Colonic mucosa (tissue), 4 donors: ENCODE measurements around the gene CSTA. TPM values are rescaled to one million over a fixed set of nuclear protein-coding genes. Genes with fewer than 3 reads are reported as not detected.
A peak's percentile ranks its signal among the peaks of the same experiment; 100 is the strongest.

ENCODE experiments used
- DNase-seq: peaks from one replicate; pipeline ENCODE4 v3.0.0-alpha.2; 2020
- H3K27ac ChIP-seq: fragments of 200-600 bp; one replicate; pipeline ENCODE4 v1.8.0; 2021
- H3K27me3 ChIP-seq: fragments of 200-600 bp; one replicate; pipeline ENCODE4 v1.8.0; 2021
- H3K36me3 ChIP-seq: fragments of 200-600 bp; one replicate; pipeline ENCODE4 v1.8.0; 2021
- H3K4me1 ChIP-seq: fragments of 200-600 bp; one replicate; pipeline ENCODE4 v1.8.0; 2021; ENCODE audit warnings: mild to moderate bottlenecking
- H3K4me3 ChIP-seq: fragments of 200-600 bp; one replicate; pipeline ENCODE4 v1.8.0; 2021
- H3K9ac ChIP-seq, 2 donors: one replicate each; pipeline ENCODE4 v1.7.0; 2013; ENCODE audit warnings: control low read depth in 2 of 2, low read depth in 2 of 2, low read length in 2 of 2
- H3K9me3 ChIP-seq: fragments of 200-600 bp; one replicate; pipeline ENCODE4 v1.8.0; 2021
- intact Hi-C: fragments of 100-400 bp; cut with DNase I; formaldehyde crosslinking; loops from one replicate; pipeline ENCODE4 v1.14.1; 2022
- total RNA-seq, 2 donors: library from RNA; stranded (reverse); fragmentation: NEBNext Ultra II Directional in 1 of 2; extraction: Animal tissue kit (Norgen Biotek cat#: 25700) in 1 of 2; gene quantifications; one replicate each; pipeline ENCODE4 v1.2.1, GENCODE V29; 2021
- TF ChIP-seq, protein P1 (sequence below): fragments of 200-600 bp; IDR thresholded peaks from one replicate; pipeline ENCODE4 v1.8.0; 2022; ENCODE audit warnings: antibody characterized with exemption, mild to moderate bottlenecking
- donor health status: healthy.
- donor health status: DM: no; HTN: no; CAD: no.
- donor health status: DM: no; HTN: no; CAD: no.

CSTA gene
- total RNA-seq, 2 donors from 2014 or later = 1.2 TPM; not detected in 1

DNA sequence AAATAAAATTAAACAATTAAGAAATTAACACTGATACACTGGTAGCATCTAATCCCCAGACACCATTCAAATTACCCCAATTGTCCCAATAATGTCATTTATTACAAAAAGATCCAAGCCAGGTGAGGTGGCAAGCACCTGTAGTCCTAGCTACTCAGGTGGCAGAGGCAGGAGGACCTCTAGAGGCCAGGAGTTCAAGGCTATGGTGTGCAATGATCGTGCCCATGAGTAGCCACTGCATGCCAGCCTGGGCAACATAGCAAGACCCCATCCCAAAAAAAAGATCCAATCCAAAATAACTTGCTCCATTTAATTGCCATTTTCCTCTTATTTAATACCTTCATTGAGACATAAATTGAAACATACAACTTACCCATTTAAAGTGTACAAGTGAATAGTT lies 17.8 kb downstream of the CSTA start:
- TF ChIP-seq, protein P1, sequence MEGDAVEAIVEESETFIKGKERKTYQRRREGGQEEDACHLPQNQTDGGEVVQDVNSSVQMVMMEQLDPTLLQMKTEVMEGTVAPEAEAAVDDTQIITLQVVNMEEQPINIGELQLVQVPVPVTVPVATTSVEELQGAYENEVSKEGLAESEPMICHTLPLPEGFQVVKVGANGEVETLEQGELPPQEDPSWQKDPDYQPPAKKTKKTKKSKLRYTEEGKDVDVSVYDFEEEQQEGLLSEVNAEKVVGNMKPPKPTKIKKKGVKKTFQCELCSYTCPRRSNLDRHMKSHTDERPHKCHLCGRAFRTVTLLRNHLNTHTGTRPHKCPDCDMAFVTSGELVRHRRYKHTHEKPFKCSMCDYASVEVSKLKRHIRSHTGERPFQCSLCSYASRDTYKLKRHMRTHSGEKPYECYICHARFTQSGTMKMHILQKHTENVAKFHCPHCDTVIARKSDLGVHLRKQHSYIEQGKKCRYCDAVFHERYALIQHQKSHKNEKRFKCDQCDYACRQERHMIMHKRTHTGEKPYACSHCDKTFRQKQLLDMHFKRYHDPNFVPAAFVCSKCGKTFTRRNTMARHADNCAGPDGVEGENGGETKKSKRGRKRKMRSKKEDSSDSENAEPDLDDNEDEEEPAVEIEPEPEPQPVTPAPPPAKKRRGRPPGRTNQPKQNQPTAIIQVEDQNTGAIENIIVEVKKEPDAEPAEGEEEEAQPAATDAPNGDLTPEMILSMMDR = no peak
- Histone ChIP-seq H3K27me3 (no peaks in the 10 kb centered on the region), H3K4me3 (no peak overlapping the region), H3K4me1 (no peaks in the 10 kb centered on the region), H3K9me3 (no peaks in the 10 kb centered on the region), H3K36me3 (no peaks in the 10 kb centered on the region), H3K9ac (no peak overlapping the region), H3K27ac (no peak overlapping the region)
- intact Hi-C loops = no loop called here
- DNase-seq = no peak

- Histone ChIP-seq H3K27me3 (no peaks in the 10 kb centered on the region), H3K27ac (no peak overlapping the region), H3K4me1 (no peaks in the 10 kb centered on the region), H3K36me3 (no peaks in the 10 kb centered on the region), H3K9ac (no peak overlapping the region), H3K4me3 (no peak overlapping the region), H3K9me3 (no peaks in the 10 kb centered on the region)
- TF ChIP-seq, protein P1 = no peak
- intact Hi-C loops = no loop called here
- no peak for DNase-seq
Measured at GRCh38 chr3:122343654-122344053, 18.6 kb downstream of the CSTA start.

GRCh38 chr3:122349171-122349570 lies 24.1 kb downstream of the CSTA start:
- no peak for DNase-seq
- intact Hi-C loops = no loop called here
- no peak overlapping the region for H3K4me3 ChIP-seq
- no peaks in the 10 kb centered on the region for H3K27me3 ChIP-seq
- no peaks in the 10 kb centered on the region for H3K36me3 ChIP-seq
- no peaks in the 10 kb centered on the region for H3K9me3 ChIP-seq
- H3K4me1 ChIP-seq = peaks cover 3% of the 10 kb centered on the region
- TF ChIP-seq, protein P1 = no peak
- H3K9ac ChIP-seq = no peak overlapping the region
- H3K27ac ChIP-seq = no peak overlapping the region

GRCh38 chr3:122350814-122351418 lies 25.9 kb downstream of the CSTA start:
- Histone ChIP-seq H3K27me3 (no peaks in the 10 kb centered on the region), H3K36me3 (no peaks in the 10 kb centered on the region), H3K4me3 (no peak overlapping the region), H3K27ac (peak overlapping the region; percentile 71), H3K9me3 (no peaks in the 10 kb centered on the region), H3K9ac (peak overlapping the region in 1 of 2 donors; percentile 1), H3K4me1 (peaks cover 3% of the 10 kb centered on the region)
- DNase-seq = peak; percentile 36
- TF ChIP-seq, protein P1 = no peak
- intact Hi-C loops = loop anchor here (10.0 kb wide), 1 partner anchor 246 kb away; no protein-coding TSS in a partner anchor

DNA sequence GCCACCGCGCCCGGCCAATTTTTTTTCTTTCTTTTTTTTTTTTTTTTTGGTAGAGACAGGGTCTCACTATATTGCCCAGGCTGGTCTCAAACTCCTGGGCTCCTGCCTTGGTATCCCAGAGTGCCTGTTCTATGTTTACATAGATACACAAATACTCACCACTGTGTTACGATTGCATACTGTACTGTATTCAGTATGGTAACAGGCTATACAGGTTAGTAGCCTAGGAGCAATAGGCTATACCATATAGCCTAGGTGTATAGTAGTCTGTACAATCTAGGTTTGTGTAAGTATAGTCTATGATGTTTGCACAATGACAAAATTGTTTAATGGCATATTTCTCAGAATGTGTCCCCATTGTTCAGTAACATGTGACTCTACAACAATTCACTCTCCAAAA lies 26.6 kb downstream of the CSTA start:
- Histone ChIP-seq H3K9ac (peak overlapping the region in 1 of 2 donors; percentile 1), H3K36me3 (no peaks in the 10 kb centered on the region), H3K9me3 (no peaks in the 10 kb centered on the region), H3K27ac (peak overlapping the region; percentile 71), H3K4me1 (peaks cover 3% of the 10 kb centered on the region), H3K27me3 (no peaks in the 10 kb centered on the region), H3K4me3 (no peak overlapping the region)
- TF ChIP-seq, protein P1 = no peak
- no peak for DNase-seq
- intact Hi-C loops = loop anchor here (10.0 kb wide), 1 partner anchor 247 kb away; no protein-coding TSS in a partner anchor
